Measurements from ENCODE around the gene STX2. TPM values are rescaled to one million over a fixed set of nuclear protein-coding genes. Genes with fewer than 3 reads are reported as not detected.

Gene STX2
- total and polyA plus RNA-seq, 4 donors: 15.8 to 31.5 (median 25.7) TPM

- 54 to 57% methylated on average over 11 of the region's 11 CpGs for whole genome bisulfite sequencing, 2 donors
- Histone ChIP-seq H3K36me3 (ENCODE audit: control insufficient read depth in 1 of 2, insufficient read depth in 2 of 2, low read length in 1 of 2) (peaks cover 2 to 3% of the 10 kb centered on the region in 2 donors), H3K4me3 (ENCODE audit: low read length in 2 of 2) (no peak overlapping the region), H3K27ac (ENCODE audit: low read depth in 1 of 2, low read length in 2 of 2) (no peak overlapping the region), H3K9me3 (ENCODE audit: control insufficient read depth, low read length) (no peaks in the 10 kb centered on the region), H3K27me3 (ENCODE audit: control insufficient read depth in 1 of 2, insufficient read depth in 2 of 2, low read length in 1 of 2) (no peaks in the 10 kb centered on the region), H3K4me1 (ENCODE audit: control insufficient read depth in 1 of 2, insufficient read depth in 2 of 2, low read length in 2 of 2) (no peaks in the 10 kb centered on the region)
- DNase-seq (no peak), ATAC-seq (ENCODE audit: low FRiP score) (no peak)
- intact Hi-C loops (cut with DNase I): no loop called here
These were observed 62.2 kb downstream of the STX2 start for GRCh38 chr12:130776857-130777339.

GRCh38 chr12:130775953-130776856 lies 62.8 kb downstream of the STX2 start:
- H3K4me3 ChIP-seq (ENCODE audit: low read length in 2 of 2): no peak overlapping the region
- peak; percentile 73 to 84 for DNase-seq
- H3K9me3 ChIP-seq (ENCODE audit: control insufficient read depth, low read length): no peaks in the 10 kb centered on the region
- H3K4me1 ChIP-seq (ENCODE audit: control insufficient read depth in 1 of 2, insufficient read depth in 2 of 2, low read length in 2 of 2): no peaks in the 10 kb centered on the region
- H3K36me3 ChIP-seq (ENCODE audit: control insufficient read depth in 1 of 2, insufficient read depth in 2 of 2, low read length in 1 of 2): peaks cover 2% of the 10 kb centered on the region in 2 donors
- H3K27me3 ChIP-seq (ENCODE audit: control insufficient read depth in 1 of 2, insufficient read depth in 2 of 2, low read length in 1 of 2): no peaks in the 10 kb centered on the region
- peak; percentile 61 for ATAC-seq (ENCODE audit: low FRiP score)
- 1 to 3% methylated on average over 41 of the region's 41 CpGs for WGBS, 2 donors
- intact Hi-C loops (cut with DNase I): no loop called here
- H3K27ac ChIP-seq (ENCODE audit: low read depth in 1 of 2, low read length in 2 of 2): no peak overlapping the region

GRCh38 chr12:130770413-130771028 lies 68.5 kb downstream of the STX2 start:
- Histone ChIP-seq H3K4me1 (ENCODE audit: control insufficient read depth in 1 of 2, insufficient read depth in 2 of 2, low read length in 2 of 2) (no peaks in the 10 kb centered on the region), H3K27ac (ENCODE audit: low read depth in 1 of 2, low read length in 2 of 2) (no peak overlapping the region), H3K36me3 (ENCODE audit: control insufficient read depth in 1 of 2, insufficient read depth in 2 of 2, low read length in 1 of 2) (no peaks in the 10 kb centered on the region), H3K27me3 (ENCODE audit: control insufficient read depth in 1 of 2, insufficient read depth in 2 of 2, low read length in 1 of 2) (no peaks in the 10 kb centered on the region), H3K9me3 (ENCODE audit: control insufficient read depth, low read length) (no peaks in the 10 kb centered on the region), H3K4me3 (ENCODE audit: low read length in 2 of 2) (no peak overlapping the region)
- no peak for DNase-seq
- intact Hi-C loops (cut with DNase I): no loop called here
- 82 to 87% methylated on average over 7 of the region's 7 CpGs for WGBS, 2 donors
- no peak for ATAC-seq (ENCODE audit: low FRiP score)

DNA sequence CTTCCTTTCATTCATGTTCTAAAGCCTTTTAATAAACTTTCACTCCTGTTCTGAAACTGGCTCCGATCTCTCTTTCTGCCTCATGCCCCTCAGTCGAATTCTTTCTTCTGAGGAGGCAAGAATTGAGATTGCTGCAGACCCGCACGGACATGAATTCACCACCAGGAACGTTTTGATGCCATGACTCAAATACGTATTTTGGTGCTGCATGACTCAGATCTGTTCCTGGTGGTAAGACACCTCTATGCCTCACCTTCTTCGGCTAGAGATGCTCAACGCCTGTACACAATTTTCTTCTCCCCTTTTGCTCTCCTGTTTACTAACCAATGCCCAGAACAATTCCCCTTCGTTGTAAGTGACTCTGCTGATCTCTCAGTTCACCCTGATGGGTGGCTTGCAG lies 70.9 kb downstream of the STX2 start:
- Histone ChIP-seq H3K4me3 (ENCODE audit: low read length in 2 of 2) (no peak overlapping the region), H3K9me3 (ENCODE audit: control insufficient read depth, low read length) (no peaks in the 10 kb centered on the region), H3K27me3 (ENCODE audit: control insufficient read depth in 1 of 2, insufficient read depth in 2 of 2, low read length in 1 of 2) (no peaks in the 10 kb centered on the region), H3K4me1 (ENCODE audit: control insufficient read depth in 1 of 2, insufficient read depth in 2 of 2, low read length in 2 of 2) (no peaks in the 10 kb centered on the region), H3K27ac (ENCODE audit: low read depth in 1 of 2, low read length in 2 of 2) (no peak overlapping the region), H3K36me3 (ENCODE audit: control insufficient read depth in 1 of 2, insufficient read depth in 2 of 2, low read length in 1 of 2) (no peaks in the 10 kb centered on the region)
- WGBS, 2 donors: 61 to 70% methylated on average over 9 of the region's 9 CpGs
- DNase-seq (no peak), ATAC-seq (ENCODE audit: low FRiP score) (no peak)
- intact Hi-C loops (cut with DNase I): no loop called here

DNA sequence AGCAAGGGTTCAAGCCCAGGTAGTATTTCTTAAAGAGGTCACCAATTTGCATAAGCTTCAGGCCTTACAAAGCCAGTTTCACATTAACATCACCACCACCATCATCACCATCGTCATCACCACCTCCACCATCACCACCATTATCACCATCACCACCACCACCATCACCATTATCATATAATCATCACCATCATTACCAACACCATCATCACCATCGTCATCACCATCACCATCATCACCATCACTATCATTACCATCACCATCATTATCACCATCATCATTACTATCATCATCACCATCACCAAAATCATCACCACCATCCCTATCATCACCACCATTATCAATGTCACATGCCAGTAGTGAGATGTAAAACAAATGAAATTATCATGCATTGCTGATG lies 72.6 kb downstream of the STX2 start:
- no peak overlapping the region for H3K4me3 ChIP-seq (ENCODE audit: low read length in 2 of 2)
- intact Hi-C loops (cut with DNase I): no loop called here
- H3K27me3 ChIP-seq (ENCODE audit: control insufficient read depth in 1 of 2, insufficient read depth in 2 of 2, low read length in 1 of 2): no peaks in the 10 kb centered on the region
- ATAC-seq (ENCODE audit: low FRiP score): no peak
- 89 to 91% methylated on average over 2 of the region's 2 CpGs for WGBS, 2 donors
- H3K9me3 ChIP-seq (ENCODE audit: control insufficient read depth, low read length): no peaks in the 10 kb centered on the region
- H3K4me1 ChIP-seq (ENCODE audit: control insufficient read depth in 1 of 2, insufficient read depth in 2 of 2, low read length in 2 of 2): no peaks in the 10 kb centered on the region
- no peak for DNase-seq
- no peak overlapping the region for H3K27ac ChIP-seq (ENCODE audit: low read depth in 1 of 2, low read length in 2 of 2)
- no peaks in the 10 kb centered on the region for H3K36me3 ChIP-seq (ENCODE audit: control insufficient read depth in 1 of 2, insufficient read depth in 2 of 2, low read length in 1 of 2)

- 92 to 95% methylated on average over 8 of the region's 8 CpGs for WGBS, 2 donors
- intact Hi-C loops (cut with DNase I): no loop called here
- no peak for DNase-seq
- H3K4me1 ChIP-seq (ENCODE audit: control insufficient read depth in 1 of 2, insufficient read depth in 2 of 2, low read length in 2 of 2): no peaks in the 10 kb centered on the region
- H3K27ac ChIP-seq (ENCODE audit: low read depth in 1 of 2, low read length in 2 of 2): no peak overlapping the region
- no peaks in the 10 kb centered on the region for H3K27me3 ChIP-seq (ENCODE audit: control insufficient read depth in 1 of 2, insufficient read depth in 2 of 2, low read length in 1 of 2)
- no peaks in the 10 kb centered on the region for H3K9me3 ChIP-seq (ENCODE audit: control insufficient read depth, low read length)
- no peak for ATAC-seq (ENCODE audit: low FRiP score)
- no peak overlapping the region for H3K4me3 ChIP-seq (ENCODE audit: low read length in 2 of 2)
- H3K36me3 ChIP-seq (ENCODE audit: control insufficient read depth in 1 of 2, insufficient read depth in 2 of 2, low read length in 1 of 2): no peaks in the 10 kb centered on the region
These were observed 73.8 kb downstream of the STX2 start for GRCh38 chr12:130765186-130765659.

DNA sequence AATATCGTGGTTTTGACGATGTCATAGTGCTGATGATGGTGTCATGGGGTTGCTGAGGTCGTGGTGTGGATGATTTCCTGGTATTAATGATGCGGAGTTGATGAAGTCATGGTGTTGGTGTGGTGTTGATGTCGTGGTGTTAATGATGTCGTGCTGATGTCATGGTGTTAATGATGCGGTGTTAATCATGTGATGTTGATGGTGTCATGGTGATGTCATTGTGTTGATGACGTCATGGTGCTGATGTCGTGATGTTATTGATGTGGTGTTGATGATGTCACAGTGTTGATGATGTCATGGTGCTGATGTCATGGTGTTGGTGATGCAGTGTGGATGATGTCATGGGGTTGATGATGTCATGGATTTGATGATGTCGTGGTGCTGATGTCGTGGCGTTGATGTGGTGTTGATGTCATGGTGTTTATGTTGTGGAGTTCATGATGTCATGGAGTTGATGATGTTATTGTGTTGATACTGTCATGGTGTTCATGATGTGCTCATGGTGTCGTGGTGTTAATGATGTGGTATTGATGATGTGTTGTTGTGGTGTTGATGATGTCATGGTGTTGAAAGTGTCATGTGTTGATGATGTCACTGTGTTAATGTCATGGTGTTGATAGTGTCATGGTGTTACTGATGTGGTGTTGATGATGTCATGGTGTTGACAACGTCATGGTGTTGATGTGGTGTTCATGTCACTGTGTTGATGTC lies 74.4 kb downstream of the STX2 start:
- Histone ChIP-seq H3K36me3 (ENCODE audit: control insufficient read depth in 1 of 2, insufficient read depth in 2 of 2, low read length in 1 of 2) (no peaks in the 10 kb centered on the region), H3K4me3 (ENCODE audit: low read length in 2 of 2) (no peak overlapping the region), H3K9me3 (ENCODE audit: control insufficient read depth, low read length) (no peaks in the 10 kb centered on the region), H3K27me3 (ENCODE audit: control insufficient read depth in 1 of 2, insufficient read depth in 2 of 2, low read length in 1 of 2) (no peaks in the 10 kb centered on the region), H3K4me1 (ENCODE audit: control insufficient read depth in 1 of 2, insufficient read depth in 2 of 2, low read length in 2 of 2) (no peaks in the 10 kb centered on the region), H3K27ac (ENCODE audit: low read depth in 1 of 2, low read length in 2 of 2) (no peak overlapping the region)
- intact Hi-C loops (cut with DNase I): loop anchor here in 1 of 2 donors (5.0 kb wide), 1 partner anchor 53 kb away; no protein-coding TSS in a partner anchor
- ATAC-seq (ENCODE audit: low FRiP score) (no peak), DNase-seq (no peak)
- WGBS, 2 donors: 87 to 95% methylated on average over 14 of the region's 14 CpGs

DNA sequence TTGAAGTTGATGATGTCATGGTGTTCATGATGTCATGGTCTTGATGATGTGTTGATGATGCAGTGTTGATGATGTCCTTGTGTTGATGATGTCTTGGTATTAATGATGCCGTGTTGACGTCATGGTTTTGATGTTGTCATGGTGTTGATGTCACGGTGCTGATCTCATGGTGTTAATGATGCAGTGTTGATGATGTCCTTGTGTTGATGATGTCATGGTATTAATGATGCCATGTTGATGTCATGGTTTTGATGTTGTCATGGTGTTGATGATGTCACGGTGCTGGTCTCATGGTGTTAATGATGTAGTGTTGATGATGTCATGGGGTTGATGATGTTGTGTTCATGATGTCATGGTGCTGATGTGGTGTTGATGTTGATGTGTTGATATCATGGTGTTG lies 75.0 kb downstream of the STX2 start:
- no peaks in the 10 kb centered on the region for H3K27me3 ChIP-seq (ENCODE audit: control insufficient read depth in 1 of 2, insufficient read depth in 2 of 2, low read length in 1 of 2)
- intact Hi-C loops (cut with DNase I): loop anchor here in 1 of 2 donors (5.0 kb wide), 1 partner anchor 53 kb away; no protein-coding TSS in a partner anchor
- no peak for ATAC-seq (ENCODE audit: low FRiP score)
- H3K4me1 ChIP-seq (ENCODE audit: control insufficient read depth in 1 of 2, insufficient read depth in 2 of 2, low read length in 2 of 2): no peaks in the 10 kb centered on the region
- no peaks in the 10 kb centered on the region for H3K9me3 ChIP-seq (ENCODE audit: control insufficient read depth, low read length)
- no peak overlapping the region for H3K27ac ChIP-seq (ENCODE audit: low read depth in 1 of 2, low read length in 2 of 2)
- no peak overlapping the region for H3K4me3 ChIP-seq (ENCODE audit: low read length in 2 of 2)
- H3K36me3 ChIP-seq (ENCODE audit: control insufficient read depth in 1 of 2, insufficient read depth in 2 of 2, low read length in 1 of 2): no peaks in the 10 kb centered on the region
- WGBS, 2 donors: 96 to 98% methylated on average over 4 of the region's 4 CpGs
- no peak for DNase-seq

Data from aorta (tissue), 5 donors.